HepG2 (cell line): ENCODE results near the gene GOSR1. TPM values are rescaled to one million over a fixed set of nuclear protein-coding genes. Genes with fewer than 3 reads are reported as not detected.
"Not testable (repeated sequence)": the region's sequence is repeated elsewhere in the genome, so short reads cannot be mapped to it uniquely, and the experiment has no call there.

Experiments
- ATAC-seq: fragments of 200-7000 bp; cut with Tn5 transposase; 3 replicates; pipeline ENCODE4 v1.9.1; 2020; ENCODE audit warnings: mild to moderate bottlenecking, moderate library complexity
- BruUV-seq: library from RNA; stranded (reverse); fragments of 400-500 nt; replicated peaks from 2 replicates; lab custom pipeline; 2021; lab: Mats Ljungman, UMichigan
- CTCF ChIA-PET: fragments of 300-600 bp; formaldehyde crosslinking; extraction: SDS; loops from one replicate; lab custom pipeline; 2021; ENCODE audit warnings: low total read pairs, inconsistent platforms, low intra/inter-chr PET ratio; lab: Yijun Ruan, JAX
- POLR2A ChIA-PET: fragments of 350-600 bp; sonication (Branson Sonifier 250); formaldehyde crosslinking; loops from one replicate; lab custom pipeline; 2020; ENCODE audit warnings: antibody characterized with exemption, inconsistent platforms; lab: Yijun Ruan, JAX
- DNase-seq: peaks from one replicate; pipeline ENCODE4 v3.0.0-alpha.2; 2015; ENCODE audit warnings: low spot score
- FAIRE-seq: peaks from 3 replicates; lab custom pipeline; 2011; peaks lifted over from hg19 to GRCh38; lab: Jason Lieb, UNC
- H2AFZ ChIP-seq: one replicate; pipeline ENCODE4 v1.6.1; 2011; ENCODE audit warnings: low read length, inconsistent platforms
- H3K27ac ChIP-seq: fragments of 300-600 bp; 3 replicates; pipeline ENCODE4 v1.8.0; 2011; ENCODE audit warnings: mixed run types, mild to moderate bottlenecking, mixed read lengths, low read length, inconsistent platforms; ENCODE audit not compliant: insufficient read depth; ENCODE audit errors: extremely low read length
- H3K27me3 ChIP-seq, 2 experiments: fragments of 200-600 bp in 1 of 2; 2 replicates in 1 of 2; 3 replicates in 1 of 2; pipeline versions ENCODE4 v1.6.0 to v1.8.0; 2011; ENCODE audit warnings: low read length in 2 of 2, mild to moderate bottlenecking in 2 of 2, moderate library complexity in 2 of 2, inconsistent platforms in 1 of 2; ENCODE audit not compliant: insufficient read depth in 2 of 2, control insufficient read depth in 1 of 2
- H3K36me3 ChIP-seq, 2 experiments: fragments of 200-600 bp in 1 of 2; replicated peaks in 1 of 2; 2 replicates in 1 of 2; 3 replicates in 1 of 2; pipeline versions ENCODE4 v1.5.1 to v1.8.0; 2011; ENCODE audit warnings: low read length in 2 of 2, inconsistent platforms in 1 of 2; ENCODE audit not compliant: insufficient read depth in 2 of 2, control insufficient read depth in 1 of 2
- H3K4me1 ChIP-seq: 2 replicates; pipeline ENCODE4 v1.5.1; 2012; ENCODE audit warnings: low read length, inconsistent platforms; ENCODE audit not compliant: insufficient read depth
- H3K4me2 ChIP-seq: 2 replicates; pipeline ENCODE4 v1.6.0; 2011; ENCODE audit warnings: low read depth, low read length, inconsistent platforms
- H3K4me3 ChIP-seq, 3 experiments: fragments of 200-600 bp in 1 of 3; sonication (generic), shearing (Covaris generic) in 1 of 3; replicated peaks in 1 of 3; 2 replicates each; pipeline ENCODE4 v1.5.1; 2011 to 2016; ENCODE audit warnings: low read length in 3 of 3, inconsistent platforms in 2 of 3, low read depth in 2 of 3, mild to moderate bottlenecking in 2 of 3, control low read depth in 1 of 3, mixed read lengths in 1 of 3; ENCODE audit not compliant: insufficient read depth in 1 of 3
- H3K79me2 ChIP-seq: one replicate; pipeline ENCODE4 v1.6.1; 2011; ENCODE audit warnings: low read length, inconsistent platforms; ENCODE audit not compliant: insufficient read depth
- H3K9ac ChIP-seq: 2 replicates; pipeline ENCODE4 v1.6.0; 2011; ENCODE audit warnings: mild to moderate bottlenecking, low read depth, low read length, inconsistent platforms; ENCODE audit not compliant: insufficient read depth
- H3K9me3 ChIP-seq: 2 replicates; pipeline ENCODE4 v1.5.1; 2012; ENCODE audit warnings: mild to moderate bottlenecking, low read length
- H4K20me1 ChIP-seq: 2 replicates; pipeline ENCODE4 v1.6.0; 2011; ENCODE audit warnings: inconsistent platforms, mild to moderate bottlenecking, low read length, moderate library complexity; ENCODE audit not compliant: insufficient read depth
- ETV5 ChIP-seq: IDR thresholded peaks from 2 replicates; pipeline ENCODE4 v1.6.1; 2018; ENCODE audit warnings: missing biosample characterization, missing genetic modification reagents, inconsistent platforms, borderline replicate concordance
- FOSL1 ChIP-seq: sonication (generic); formaldehyde crosslinking; IDR thresholded peaks from 2 replicates; pipeline ENCODE4 v1.9.0; 2021; ENCODE audit warnings: missing genetic modification reagents, borderline replicate concordance
- NCOA2 ChIP-seq: sonication (generic); formaldehyde crosslinking; IDR thresholded peaks from 2 replicates; pipeline ENCODE4 v1.8.0; 2022; ENCODE audit warnings: inconsistent platforms
- NFE2L2 ChIP-seq: fragments of 150-350 bp; IDR thresholded peaks from 2 replicates; pipeline ENCODE4 v1.6.1; 2014; ENCODE audit warnings: low read length
- NONO ChIP-seq, 2 experiments: fragments of 450-650 bp in 1 of 2; sonication (generic) in 1 of 2; formaldehyde crosslinking in 1 of 2; IDR thresholded peaks in 1 of 2; conservative IDR thresholded peaks in 1 of 2; 2 replicates each; pipeline versions ENCODE4 v1.6.1 to v1.8.0; 2017 to 2022; ENCODE audit warnings: mild to moderate bottlenecking in 1 of 2, missing genetic modification reagents in 1 of 2, moderate library complexity in 1 of 2
- SMARCC2 ChIP-seq: fragments of 450-650 bp; IDR thresholded peaks from 2 replicates; pipeline ENCODE4 v1.6.1; 2017; ENCODE audit warnings: antibody characterized with exemption, mild to moderate bottlenecking
- SP5 ChIP-seq: IDR thresholded peaks from 2 replicates; pipeline ENCODE4 v1.6.1; 2016; ENCODE audit warnings: low read depth, borderline replicate concordance
- ZNF687 ChIP-seq: sonication (generic); formaldehyde crosslinking; IDR thresholded peaks from 2 replicates; pipeline ENCODE4 v1.5.1; 2020; ENCODE audit warnings: mild to moderate bottlenecking, missing genetic modification reagents, moderate library complexity
- ZNF720 ChIP-seq: sonication (generic); formaldehyde crosslinking; IDR thresholded peaks from 2 replicates; pipeline ENCODE4 v1.4.0; 2020; ENCODE audit warnings: missing genetic modification reagents
- ZNF768 ChIP-seq: sonication (generic); formaldehyde crosslinking; IDR thresholded peaks from 2 replicates; pipeline ENCODE4 v1.4.0; 2020; ENCODE audit warnings: missing genetic modification reagents
- ZZZ3 ChIP-seq: sonication (generic); formaldehyde crosslinking; IDR thresholded peaks from 2 replicates; pipeline ENCODE4 v1.4.0; 2020; ENCODE audit warnings: missing genetic modification reagents, mild to moderate bottlenecking, borderline replicate concordance
- WGBS: methylation state at CpG from one replicate; pipeline ENCODE4 v1.1.6; 2017; ENCODE audit warnings: low lambda C conversion rate; 5-methylcytosine and 5-hydroxymethylcytosine counted together
- in situ Hi-C: cut with HindIII; loops from 2 replicates; pipeline ENCODE4 v1.10.0; 2017; ENCODE audit warnings: low pct_unique_long_range_greater_than_20kb; ENCODE audit not compliant: extremely low pct_ligation_motif_present
- intact Hi-C: fragments of 100-400 bp; cut with micrococcal nuclease; formaldehyde crosslinking; loops from one replicate; pipeline ENCODE4 v1.10.0; 2022; ENCODE audit not compliant: unreplicated experiment
- polyA plus RNA-seq, 8 experiments: library from polyadenylated mRNA; depleted of rRNA in 3 of 8; stranded (reverse) in 7 of 8; unstranded in 1 of 8; fragments of >200 nt; fragmentation: Illumina TruSeq in 4 of 8; extraction: Trizol in 4 of 8; gene quantifications; 2 replicates each; pipeline versions ENCODE4 v1.2.1 to v1.2.3, GENCODE V29; 2011 to 2016; ENCODE audit warnings: low read depth in 4 of 8, missing spikeins in 1 of 8, mixed read lengths in 1 of 8; ENCODE audit not compliant: insufficient read depth in 1 of 8
- total RNA-seq, 5 experiments: library from RNA; depleted of rRNA; stranded (reverse); fragments of >200 nt; fragmentation: Illumina TruSeq; extraction: Trizol; gene quantifications; 2 replicates each; pipeline ENCODE4 v1.2.3, GENCODE V29; 2016; ENCODE audit warnings: low read depth in 1 of 5
- TF ChIP-seq, protein P1 (sequence below): IDR thresholded peaks from 2 replicates; pipeline ENCODE4 v1.6.1; 2016; ENCODE audit warnings: low read depth, control low read depth

GOSR1 gene
- total and polyA plus RNA-seq, 2 of the 13 experiments (the other 11 are each of a cell fraction or from before 2014, with no cell fraction given), result 15.8 to 37.0 TPM

DNA sequence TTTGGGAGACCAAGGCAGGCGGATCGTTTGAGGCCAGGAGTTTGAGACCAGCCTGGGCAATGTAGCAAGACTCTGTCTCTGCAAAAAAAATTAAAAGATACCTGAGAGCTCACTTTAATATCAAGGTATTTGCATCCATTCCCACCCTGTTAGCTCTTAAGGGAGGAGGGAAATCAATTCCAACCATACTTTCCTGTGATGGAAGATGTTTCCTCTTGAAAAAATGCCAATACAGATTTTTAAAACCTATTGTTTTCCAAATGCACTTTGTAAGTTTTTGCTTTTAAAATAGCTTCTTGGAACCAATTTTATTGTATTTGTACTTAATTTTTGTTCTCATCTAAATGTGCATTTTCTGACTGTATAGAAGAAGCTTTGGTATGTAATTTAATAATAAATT is 49.2 kb downstream of the GOSR1 start (continued):
- TF ChIP-seq ZNF687 (CRISPR knock-in tag) (no peak), ZNF768 (no peak), ZZZ3 (CRISPR knock-in tag) (no peak), NCOA2 (CRISPR knock-in tag) (no peak), FOSL1 (CRISPR knock-in tag) (no peak), SMARCC2 (no peak), NFE2L2 (no peak), ETV5 (CRISPR knock-in tag) (no peak), NONO (IDR thresholded peaks at IDR 0.05) (no peak), NONO (CRISPR knock-in tag; conservative IDR thresholded peaks at IDR 0.05) (no peak), SP5 (CRISPR knock-in tag) (no peak), ZNF720 (CRISPR knock-in tag) (no peak)
- TF ChIP-seq, protein P1, sequence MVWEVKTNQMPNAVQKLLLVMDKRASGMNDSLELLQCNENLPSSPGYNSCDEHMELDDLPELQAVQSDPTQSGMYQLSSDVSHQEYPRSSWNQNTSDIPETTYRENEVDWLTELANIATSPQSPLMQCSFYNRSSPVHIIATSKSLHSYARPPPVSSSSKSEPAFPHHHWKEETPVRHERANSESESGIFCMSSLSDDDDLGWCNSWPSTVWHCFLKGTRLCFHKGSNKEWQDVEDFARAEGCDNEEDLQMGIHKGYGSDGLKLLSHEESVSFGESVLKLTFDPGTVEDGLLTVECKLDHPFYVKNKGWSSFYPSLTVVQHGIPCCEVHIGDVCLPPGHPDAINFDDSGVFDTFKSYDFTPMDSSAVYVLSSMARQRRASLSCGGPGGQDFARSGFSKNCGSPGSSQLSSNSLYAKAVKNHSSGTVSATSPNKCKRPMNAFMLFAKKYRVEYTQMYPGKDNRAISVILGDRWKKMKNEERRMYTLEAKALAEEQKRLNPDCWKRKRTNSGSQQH, result no peak

GRCh38 chr17:30528701-30529100 is 51.5 kb downstream of the GOSR1 start:
- in situ Hi-C loops, DNase-seq, H4K20me1 ChIP-seq, POLR2A ChIA-PET, BruUV-seq, intact Hi-C loops, H3K79me2 ChIP-seq, ATAC-seq, H3K4me3 ChIP-seq, H3K9me3 ChIP-seq, H3K36me3 ChIP-seq, H2AFZ ChIP-seq, FAIRE-seq, H3K9ac ChIP-seq, H3K27ac ChIP-seq, CTCF ChIA-PET, H3K4me1 ChIP-seq, H3K27me3 ChIP-seq, H3K4me2 ChIP-seq: not testable (repeated sequence)
- WGBS, result 87% methylated on average over 5 of the region's 5 CpGs
